NCI-H2227 treated with DMSO at 0.1 percent for 48 hours (cell line): ENCODE data around the gene SORCS2.

Experiments used
- DNase-seq: peaks from one replicate; lab custom pipeline; 2025; lab: John Stamatoyannopoulos, UW

The SORCS2 gene

DNA sequence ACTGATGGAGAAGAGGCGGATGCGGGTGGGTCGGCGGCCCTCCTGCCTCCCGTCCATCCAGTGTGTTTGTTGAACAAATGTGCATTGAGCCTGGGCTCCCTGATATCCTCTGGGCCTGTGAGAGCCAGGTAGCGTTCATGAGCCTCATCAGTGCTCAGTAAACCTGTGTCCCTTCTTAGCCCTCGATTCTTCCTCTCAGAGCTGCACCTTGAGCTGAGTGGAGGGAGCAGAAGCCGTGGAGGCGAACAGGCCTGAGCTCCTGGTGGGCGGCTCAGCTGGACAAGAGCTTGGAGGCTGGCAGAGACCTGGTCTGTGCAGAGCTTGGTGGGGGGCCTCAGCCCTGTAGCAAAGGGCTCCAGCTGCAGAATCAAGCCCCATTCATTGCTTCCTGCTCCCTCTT, 112.1 kb downstream of the SORCS2 start:
- no peak for DNase-seq

DNA sequence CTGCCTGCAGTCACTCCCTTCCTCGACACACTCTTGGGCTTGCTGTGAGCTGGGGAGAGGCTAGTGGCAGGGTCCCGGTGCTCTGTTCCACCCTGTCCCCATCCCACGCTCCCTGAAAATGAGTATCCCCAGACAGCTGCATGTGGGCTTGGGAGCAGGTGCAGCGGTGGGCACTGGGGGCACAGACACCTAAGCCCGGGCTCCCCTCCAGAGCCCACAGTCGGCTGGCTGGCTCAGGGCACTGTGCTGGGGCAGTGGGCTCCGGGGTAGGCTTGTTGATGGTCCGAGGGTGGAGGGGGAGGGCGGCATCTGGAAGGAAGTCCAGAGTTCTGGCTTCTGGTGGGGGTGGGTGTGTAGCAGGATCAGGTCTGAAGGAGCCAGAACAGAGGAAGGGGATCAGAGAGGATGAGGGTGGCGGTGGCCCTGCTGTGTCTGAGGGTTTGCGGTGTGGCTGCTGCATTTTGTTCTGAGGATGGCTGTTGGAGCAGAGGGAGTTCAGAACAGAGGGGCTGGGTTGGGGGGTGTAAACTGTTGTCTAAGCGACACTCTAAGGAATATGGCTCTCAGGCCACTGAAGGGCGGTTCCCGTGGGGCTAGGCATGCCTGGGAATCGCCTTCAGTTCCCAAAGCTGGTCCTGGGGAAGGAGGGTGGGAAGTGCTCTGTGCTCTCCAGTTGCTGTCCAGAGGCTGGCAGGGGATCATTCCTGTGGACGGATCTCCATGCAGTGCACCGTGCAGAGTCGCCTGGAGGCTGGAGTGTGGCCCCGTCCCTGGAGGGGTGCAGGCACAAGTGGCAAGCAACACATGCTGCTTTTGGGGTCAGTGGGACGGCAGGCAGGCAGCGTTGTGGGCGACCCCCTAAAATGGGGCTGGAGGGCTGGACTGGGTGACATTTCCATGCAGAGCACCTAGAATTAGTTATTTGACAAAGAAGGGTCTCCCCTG, 114.0 kb downstream of the SORCS2 start:
- DNase-seq: no peak

- DNase-seq: no peak
These were observed 114.6 kb downstream of the SORCS2 start for GRCh38 chr4:7306986-7307385.

DNA sequence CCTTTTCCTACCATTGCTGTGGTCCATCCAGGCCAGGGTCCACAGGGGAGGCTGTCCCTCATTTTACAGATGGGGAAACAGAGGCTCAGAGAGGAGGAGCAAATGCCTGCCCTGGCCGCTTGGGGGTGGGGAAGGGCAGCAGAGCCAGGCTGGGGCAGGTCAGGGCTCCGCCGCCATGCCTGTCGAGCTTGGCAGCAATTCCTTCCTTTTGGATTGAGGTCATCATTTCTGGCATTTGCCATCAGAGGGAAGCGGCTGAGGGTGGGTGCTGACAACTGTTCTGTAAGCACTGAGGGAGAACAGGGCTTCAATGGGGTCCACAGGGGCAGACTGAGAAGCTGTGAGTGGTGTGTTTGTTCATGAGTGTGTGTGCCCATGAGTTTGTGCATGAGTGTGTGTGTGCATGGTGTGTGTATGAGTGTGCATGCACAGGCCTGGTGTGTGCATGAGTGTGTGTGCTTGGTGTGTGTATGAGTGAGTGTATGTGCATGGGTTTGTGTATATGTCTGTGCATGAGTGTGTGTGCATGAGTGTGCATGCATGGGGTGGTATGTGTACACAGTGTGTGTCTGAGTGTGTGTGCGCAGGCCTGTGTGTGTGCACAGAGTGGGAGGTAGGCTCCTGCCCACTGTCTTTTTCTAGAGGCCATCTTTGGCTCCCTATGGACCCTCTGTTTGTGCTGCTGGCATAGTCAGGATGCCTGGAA, 115.2 kb downstream of the SORCS2 start:
- no peak for DNase-seq

DNA sequence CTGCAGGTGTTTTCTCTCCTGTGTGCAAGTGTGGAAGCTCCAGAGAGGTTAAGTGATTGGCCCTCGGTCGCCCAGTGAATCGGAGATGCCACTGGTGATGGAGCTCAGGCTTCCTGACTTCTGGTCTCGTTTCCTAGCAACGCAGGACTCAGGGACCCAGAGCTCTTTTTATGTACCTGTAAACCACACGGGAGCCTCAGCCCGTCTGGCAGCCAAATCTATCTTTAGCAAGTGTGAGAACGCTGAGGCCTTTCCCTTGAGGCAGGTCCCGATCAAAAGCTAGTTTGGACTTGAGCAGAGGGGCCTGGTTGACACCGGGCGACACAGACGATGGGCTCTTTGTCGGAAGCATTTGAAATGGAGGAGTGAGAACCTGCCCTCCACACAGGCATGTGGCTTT, 116.8 kb downstream of the SORCS2 start:
- no peak for DNase-seq

DNA sequence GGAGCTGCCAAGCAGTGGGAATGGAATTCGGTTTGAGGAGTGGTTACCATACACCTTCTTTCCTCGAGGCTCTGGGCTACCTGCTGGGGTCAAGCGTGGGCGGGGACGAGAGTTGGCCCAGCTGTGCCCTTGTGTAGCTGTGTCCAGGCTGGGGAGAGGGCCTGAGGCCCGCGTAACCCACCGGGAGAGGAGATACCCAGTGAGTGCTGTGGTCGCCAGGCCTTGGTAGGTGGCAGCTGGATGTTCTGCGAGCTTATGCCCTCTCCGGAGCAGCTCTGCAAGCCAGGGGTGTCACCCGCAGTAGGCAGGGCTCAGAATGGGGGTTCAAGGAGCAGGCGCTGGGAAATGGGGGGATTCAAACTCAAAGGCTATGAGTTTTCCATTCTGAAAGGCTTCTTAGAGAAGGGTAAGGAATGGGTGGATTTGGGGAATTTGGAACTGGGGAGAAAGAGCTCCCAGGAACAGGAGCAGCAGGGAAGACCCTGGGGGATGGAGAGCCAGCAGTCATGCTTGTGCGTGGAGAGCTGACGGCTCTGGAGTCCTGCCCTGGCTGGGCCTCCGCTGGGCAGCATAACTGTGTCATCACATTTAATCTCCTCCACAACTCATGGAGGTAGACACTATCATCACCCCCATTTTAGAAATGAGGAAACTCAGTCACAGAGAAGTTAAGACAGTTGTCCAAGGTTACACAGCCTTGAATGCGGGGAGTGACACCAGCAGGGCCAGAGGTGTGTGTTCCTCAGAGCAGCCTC, 117.5 kb downstream of the SORCS2 start:
- DNase-seq: no peak

GRCh38 chr4:7310451-7310850, 118.1 kb downstream of the SORCS2 start:
- no peak for DNase-seq

GRCh38 chr4:7311205-7311604, 118.9 kb downstream of the SORCS2 start:
- no peak for DNase-seq

DNA sequence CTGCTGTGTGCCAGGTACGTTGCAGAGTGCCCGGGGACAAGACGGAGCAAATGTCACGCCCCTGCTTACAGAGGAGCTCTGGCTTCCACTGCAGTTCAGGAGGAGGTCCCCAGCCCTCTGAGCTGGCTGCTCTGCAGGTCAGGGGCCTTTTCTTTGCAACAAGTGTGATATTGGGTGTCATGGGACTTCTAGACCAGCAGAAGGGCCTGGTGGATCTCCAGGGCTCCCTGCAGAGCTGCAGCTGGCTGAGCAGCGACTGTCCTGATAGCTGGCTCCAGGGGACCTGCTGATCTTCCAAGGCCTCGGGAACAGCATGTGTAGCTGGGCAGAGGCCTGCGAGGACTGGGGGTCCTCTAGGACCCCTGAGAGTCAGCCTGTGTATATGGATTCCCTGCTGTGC, 120.4 kb downstream of the SORCS2 start:
- no peak for DNase-seq

DNA sequence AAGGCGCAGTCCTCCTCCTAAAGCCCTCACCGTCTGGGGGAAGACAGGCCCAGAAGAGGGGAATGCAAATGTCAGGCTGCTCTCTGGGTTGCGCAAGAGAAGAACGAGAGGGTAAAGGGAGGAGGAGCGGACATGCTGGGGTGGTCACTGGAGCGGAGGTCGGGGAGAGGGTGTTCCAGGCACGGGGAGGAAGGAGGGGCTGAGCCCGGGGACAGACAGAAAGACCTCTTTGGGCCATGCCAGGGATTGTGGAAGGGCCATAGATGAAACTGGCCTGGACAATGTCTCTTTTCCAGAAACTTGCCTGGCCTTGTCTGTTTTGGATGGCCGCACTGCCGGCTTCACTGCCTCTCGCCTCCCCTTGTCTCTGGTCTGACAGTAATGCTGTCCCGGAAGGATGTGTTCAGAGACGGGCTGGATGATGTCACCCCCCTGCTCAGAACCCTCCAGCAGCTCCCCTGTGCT, 121.0 kb downstream of the SORCS2 start:
- DNase-seq: no peak

DNA sequence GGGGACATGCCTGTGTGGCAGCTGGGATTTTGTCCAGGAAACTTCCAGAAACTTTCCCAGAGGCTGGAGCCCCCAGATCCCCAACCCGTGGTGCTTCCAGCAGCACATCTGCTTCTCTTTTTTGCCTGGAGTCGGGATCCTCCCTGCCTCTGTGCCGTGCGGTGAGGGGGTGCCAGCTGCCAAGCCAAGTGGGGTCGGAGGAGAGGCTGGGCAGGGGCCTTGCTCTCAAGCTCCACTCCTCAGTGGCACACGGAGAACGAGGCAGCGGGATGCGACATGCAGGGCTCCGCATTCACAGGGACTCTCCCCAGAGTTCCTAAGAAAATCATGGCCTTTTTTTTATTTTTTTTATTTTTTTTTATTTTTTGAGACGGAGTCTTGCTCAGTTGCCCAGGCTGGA, 121.7 kb downstream of the SORCS2 start:
- DNase-seq: no peak

- DNase-seq: no peak
These were observed 122.9 kb downstream of the SORCS2 start for GRCh38 chr4:7315286-7315685.

DNA sequence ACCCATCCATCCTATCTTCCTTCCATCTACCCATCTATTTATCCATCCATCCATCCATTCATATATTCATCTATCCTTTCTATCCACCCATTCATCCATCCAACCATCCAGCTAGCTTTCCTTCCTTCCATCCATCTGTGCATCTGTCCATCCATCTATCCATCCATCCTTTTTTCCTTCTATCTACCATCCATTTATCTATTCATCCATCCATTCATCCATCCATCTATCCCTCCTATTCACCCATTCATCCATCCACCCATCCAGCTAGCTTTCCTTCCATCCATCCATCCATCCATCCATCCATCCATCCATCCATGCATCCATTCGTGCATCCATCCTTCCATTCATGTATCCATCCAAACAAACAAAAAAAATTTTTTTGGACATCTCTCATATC, 123.6 kb downstream of the SORCS2 start:
- DNase-seq: no peak

DNA sequence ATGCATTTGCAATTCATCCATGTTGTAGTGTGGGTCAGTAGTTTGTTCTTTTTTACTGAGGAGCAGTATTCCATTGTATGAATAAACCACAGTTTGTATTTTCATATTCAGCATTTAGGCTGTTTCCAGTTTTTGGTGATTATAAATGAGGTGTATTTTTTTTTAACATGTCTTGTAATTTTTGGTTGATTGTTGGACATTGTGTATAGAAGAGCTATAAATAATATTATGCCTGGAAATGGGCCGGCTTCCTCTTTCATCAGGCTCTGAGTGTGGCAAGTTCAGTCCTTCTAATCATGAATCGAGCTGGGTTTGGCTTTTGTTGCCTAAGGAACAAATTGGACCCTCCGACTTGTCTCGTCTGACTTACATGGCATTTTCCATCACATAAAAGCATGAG, 126.7 kb downstream of the SORCS2 start:
- DNase-seq: no peak

DNA sequence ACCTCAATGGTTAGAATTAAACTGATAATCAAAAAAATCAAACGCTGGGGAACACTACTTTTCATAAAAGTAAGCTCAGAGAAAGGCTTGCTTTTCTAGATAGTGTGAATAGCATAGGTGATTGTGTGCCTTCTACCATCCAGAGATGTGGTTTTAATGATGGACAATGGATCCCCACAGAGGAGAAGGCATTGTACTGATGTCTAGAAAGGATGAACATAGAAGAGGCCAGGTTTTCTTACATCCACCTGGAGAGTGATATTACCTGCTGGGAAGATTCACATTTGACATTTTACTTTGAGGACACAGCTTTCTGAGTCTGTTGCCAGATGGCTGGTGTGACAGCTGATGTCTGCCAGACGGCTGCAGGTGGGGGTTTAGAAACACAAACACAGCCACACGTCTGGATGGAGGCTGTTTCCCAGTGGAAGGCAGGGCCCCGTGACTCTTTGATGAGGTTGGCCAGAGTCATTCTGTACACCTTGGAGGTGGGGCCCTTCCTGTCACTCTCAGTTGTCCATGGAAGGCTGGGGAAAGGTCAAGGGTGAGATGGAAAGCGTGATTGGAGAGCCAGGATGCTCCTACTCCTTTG, 128.0 kb downstream of the SORCS2 start:
- no peak for DNase-seq

DNA sequence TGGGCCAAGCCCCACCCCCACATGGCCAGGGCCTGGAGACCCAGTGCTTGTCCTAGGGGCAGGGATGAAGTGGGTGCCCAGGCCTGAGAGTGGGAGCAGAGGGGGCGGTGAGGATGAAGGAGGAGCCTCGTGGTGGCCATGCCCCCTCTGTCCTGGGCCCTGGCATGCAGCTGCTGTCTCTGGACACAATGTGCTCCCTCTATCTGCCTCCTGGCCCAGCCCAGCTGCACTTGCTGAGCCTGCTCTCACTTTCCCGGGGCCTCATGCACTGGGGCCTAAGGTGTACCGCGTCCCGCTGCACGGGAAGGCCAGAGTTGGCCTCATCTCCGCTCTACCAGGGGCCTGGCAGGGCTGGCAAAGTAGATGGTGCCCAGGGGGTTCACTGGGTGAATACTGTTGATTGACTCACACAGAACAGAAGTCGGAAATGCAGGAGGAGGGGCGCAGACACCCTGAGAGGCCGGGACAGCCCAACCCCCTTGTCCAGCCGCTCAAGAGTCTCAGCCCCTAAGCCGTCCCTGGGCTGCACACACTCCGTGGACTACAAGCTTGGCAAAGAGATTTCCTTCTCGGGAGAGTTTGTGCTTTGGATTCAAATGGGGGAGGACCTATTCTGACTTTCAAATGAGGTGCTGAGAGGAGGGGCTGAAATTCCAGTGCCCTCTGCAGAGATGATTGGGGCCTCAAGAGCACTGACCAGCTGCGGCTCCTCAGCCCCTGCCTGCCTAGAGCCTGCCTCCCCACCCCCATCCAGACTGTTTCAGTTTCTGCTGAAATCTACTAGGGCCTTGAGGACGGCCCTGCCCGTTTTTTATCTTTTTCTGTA, 130.0 kb downstream of the SORCS2 start:
- no peak for DNase-seq

DNA sequence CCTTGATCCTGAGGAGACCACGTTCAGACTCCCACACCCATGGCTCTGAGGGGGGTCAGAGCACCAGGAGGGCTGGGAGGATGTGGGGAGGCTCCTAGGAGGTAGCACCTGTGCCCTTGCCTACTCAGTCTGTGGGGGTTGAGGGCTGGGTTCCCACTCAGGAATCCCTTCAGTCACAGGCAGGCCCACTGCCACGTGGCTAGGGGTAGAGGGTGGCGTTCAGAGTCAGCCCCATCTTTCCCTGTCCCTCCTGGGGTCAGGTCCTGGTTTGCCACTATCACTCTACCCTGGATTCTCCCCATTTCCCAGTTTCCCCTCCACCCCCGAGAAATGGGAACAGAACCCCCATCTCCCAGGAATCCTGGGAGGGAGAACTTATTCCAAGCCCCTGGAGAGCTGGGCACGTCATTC, 131.1 kb downstream of the SORCS2 start:
- DNase-seq: no peak

DNA sequence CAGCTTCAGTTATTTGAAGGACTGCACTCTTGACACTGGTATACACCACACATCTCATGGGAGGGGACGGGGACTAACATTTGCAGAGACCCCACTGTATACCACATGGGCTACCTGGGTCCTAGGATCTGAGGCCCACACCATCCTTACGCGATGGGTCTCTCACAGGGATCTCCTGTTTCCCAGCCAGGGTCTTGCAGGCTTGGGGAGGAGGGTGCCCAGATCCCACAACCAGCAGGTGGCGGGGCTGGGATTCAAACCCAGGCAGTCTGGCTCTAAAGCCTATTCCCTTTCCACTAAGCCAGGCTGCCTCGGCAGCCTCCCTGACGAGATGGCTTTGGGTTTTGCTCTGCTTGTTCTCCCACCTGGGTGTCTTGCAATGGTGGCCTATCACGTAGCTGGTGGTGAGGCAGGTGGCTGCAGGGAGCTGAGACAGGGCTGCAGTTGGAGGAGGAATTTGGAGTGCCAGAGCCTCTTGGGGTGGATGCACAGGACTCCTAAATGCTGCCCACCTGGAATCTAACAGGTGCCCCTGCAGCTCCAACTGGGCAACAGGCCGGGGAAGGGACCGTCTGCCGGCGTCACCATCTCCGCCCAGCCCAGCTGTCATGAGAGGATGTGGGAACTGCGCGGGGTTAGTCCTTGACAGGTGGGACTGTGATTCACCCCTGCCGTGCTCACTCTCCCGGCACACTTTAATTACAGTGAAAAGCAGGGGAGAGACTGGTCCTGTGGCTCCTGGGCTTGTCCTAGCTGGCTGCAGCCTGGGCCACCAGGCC, 131.7 kb downstream of the SORCS2 start:
- peak; percentile 35 for DNase-seq

GRCh38 chr4:7324651-7325121, 132.3 kb downstream of the SORCS2 start:
- peak; percentile 35 for DNase-seq

- DNase-seq: no peak
These were observed 133.2 kb downstream of the SORCS2 start for GRCh38 chr4:7325541-7325940.
